GM10847 (cell line): ENCODE results near the gene DNAH9.

Experiments used
- POLR2A ChIP-seq: IDR thresholded peaks from 2 replicates; pipeline ENCODE4 v1.6.1; 2011; ENCODE audit not compliant: insufficient read length; ENCODE audit errors: extremely low read depth

Gene DNAH9, protein sequence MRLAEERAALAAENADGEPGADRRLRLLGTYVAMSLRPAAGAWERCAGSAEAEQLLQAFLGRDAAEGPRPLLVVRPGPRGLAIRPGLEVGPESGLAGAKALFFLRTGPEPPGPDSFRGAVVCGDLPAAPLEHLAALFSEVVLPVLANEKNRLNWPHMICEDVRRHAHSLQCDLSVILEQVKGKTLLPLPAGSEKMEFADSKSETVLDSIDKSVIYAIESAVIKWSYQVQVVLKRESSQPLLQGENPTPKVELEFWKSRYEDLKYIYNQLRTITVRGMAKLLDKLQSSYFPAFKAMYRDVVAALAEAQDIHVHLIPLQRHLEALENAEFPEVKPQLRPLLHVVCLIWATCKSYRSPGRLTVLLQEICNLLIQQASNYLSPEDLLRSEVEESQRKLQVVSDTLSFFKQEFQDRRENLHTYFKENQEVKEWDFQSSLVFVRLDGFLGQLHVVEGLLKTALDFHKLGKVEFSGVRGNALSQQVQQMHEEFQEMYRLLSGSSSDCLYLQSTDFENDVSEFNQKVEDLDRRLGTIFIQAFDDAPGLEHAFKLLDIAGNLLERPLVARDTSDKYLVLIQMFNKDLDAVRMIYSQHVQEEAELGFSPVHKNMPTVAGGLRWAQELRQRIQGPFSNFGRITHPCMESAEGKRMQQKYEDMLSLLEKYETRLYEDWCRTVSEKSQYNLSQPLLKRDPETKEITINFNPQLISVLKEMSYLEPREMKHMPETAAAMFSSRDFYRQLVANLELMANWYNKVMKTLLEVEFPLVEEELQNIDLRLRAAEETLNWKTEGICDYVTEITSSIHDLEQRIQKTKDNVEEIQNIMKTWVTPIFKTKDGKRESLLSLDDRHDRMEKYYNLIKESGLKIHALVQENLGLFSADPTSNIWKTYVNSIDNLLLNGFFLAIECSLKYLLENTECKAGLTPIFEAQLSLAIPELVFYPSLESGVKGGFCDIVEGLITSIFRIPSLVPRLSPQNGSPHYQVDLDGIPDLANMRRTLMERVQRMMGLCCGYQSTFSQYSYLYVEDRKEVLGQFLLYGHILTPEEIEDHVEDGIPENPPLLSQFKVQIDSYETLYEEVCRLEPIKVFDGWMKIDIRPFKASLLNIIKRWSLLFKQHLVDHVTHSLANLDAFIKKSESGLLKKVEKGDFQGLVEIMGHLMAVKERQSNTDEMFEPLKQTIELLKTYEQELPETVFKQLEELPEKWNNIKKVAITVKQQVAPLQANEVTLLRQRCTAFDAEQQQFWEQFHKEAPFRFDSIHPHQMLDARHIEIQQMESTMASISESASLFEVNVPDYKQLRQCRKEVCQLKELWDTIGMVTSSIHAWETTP (N-terminal part only)

DNA sequence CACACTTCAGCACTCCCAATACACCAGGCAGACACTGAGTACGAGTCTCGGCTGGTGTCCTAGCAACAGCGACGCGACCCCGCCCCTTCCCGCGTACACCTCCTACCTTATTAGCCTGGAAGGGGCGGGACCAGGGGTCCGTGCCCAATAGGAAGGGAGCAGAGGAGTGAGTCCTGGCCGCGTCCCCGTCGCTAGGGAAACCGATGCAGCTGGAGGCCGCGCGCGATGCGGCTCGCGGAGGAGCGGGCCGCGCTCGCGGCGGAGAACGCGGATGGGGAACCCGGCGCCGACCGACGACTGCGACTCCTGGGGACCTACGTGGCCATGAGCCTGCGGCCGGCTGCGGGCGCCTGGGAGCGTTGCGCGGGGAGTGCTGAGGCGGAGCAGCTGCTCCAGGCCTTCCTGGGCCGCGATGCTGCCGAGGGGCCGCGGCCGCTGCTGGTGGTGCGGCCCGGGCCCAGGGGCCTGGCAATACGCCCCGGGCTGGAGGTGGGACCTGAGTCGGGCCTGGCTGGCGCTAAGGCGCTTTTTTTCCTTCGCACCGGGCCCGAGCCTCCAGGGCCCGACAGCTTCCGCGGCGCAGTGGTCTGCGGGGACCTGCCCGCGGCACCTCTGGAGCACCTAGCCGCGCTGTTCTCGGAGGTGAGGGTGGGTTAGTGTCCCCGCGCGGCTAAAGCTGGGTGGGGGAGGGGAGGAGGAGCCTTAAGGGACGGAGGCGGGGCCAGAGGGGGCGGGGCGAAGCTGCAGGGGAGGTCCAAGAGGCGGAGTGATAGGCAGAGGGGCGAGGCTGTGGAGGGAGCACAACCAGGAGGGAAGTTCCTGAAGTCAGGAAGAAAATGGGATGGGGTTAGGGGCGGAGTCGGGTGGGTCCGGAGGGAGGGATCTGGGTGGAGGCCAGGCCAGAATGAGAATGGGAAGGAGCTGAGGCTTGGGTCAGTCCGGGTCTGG is at the start of gene DNAH9:
DNAH9 (plus strand) TSS at position 197 of the 948 bp plus-strand sequence; CDS start at position 226, 29 bp downstream.
- TF ChIP-seq POLR2A: no peak

DNA sequence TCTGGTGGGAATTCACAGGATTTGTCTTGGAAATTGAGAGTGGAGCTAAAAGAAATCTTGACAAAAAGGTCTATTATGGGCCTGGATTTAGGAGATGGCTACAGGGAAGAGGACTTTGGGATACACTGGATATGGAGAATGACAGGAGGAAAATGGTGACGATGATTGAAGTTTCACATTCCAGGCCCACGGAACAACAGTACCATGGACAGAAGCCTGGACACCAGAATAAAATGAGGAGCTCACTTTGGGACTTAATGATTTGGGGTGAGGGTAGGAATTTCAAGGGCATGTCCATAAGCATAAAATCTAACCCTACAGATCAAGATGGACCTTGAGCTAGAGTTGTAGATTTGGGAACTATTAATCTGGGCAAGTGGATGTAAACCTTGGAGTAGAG is 47.8 kb upstream of the DNAH9 start:
- no peak for TF ChIP-seq POLR2A

DNA sequence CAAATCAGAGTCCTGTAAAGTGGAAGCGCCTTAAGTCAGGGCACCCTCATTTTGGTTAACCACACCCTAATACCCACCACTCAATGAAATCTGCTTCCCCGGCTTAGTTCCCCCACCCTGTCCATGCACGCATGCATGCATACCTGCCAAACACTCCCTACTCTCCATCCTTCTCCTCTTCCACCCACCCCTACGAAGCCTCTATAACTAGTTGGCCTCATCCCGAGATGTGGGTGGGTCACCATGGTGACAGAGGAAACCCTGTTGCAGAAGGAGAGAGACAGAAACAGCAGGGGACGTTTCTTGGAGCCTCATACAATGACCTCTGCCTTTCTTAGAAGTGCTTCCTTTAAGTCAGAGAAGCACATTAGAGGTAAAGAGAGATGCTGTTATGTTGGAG is 46.8 kb upstream of the DNAH9 start:
- TF ChIP-seq POLR2A: no peak

DNA sequence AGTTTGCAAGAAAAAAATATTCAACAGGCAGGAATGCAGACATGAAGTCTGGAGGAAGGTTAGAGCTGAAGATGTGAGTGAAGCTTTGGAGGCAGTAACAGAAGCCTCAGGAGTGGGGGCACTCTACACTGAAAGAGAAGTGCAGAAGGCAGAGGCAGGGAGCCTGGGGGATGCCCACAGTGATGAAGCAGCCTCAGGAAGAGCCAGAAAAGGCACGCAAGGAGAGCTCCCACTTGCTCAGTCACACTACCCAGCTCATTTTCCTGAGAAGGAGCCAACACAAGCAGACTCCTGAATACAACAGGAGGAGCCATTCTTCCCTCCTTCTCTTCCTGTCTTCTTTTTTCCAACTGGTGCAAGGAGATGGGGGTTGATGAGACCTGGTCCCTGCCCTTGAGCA is 45.1 kb upstream of the DNAH9 start:
- no peak for TF ChIP-seq POLR2A

DNA sequence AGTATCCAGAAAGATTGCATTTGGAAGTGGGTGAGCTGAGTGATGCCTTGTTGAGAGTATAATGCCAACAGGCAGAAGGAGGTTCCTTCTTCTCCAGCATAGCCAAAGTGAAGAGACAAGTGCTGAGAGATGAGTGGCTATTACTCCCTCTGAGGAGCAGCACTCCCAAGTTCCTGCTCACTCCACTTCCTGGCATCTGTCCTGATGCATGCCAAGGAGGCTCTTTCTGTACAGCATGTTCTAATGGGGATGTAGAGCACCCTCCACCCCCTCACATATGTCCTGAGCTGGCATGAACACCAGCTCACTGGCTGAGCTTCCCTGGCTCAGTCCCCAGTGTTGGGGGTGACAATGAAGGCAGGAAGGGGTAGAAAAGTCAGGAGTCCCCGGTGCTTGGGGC is 44.2 kb upstream of the DNAH9 start:
- TF ChIP-seq POLR2A: no peak

DNA sequence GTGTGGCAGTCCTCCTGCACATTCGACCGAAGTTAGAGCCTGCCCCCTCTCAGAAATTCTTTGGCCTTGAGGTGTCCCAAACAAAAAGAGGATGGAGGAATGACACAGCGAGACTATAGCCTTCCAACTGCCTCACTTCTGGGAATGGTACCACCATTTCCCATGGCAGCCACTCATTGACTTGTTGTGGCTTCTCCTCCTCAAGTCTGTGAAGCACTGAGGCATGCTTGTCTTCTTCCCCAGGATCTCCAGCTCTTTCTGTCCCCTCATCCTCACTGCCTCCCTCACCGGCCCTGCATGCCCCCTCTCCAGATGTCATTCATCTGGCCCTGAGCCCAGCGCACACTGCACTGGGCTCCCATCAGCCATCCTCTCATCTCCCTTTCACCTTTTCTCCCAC is 43.7 kb upstream of the DNAH9 start:
- no peak for TF ChIP-seq POLR2A

DNA sequence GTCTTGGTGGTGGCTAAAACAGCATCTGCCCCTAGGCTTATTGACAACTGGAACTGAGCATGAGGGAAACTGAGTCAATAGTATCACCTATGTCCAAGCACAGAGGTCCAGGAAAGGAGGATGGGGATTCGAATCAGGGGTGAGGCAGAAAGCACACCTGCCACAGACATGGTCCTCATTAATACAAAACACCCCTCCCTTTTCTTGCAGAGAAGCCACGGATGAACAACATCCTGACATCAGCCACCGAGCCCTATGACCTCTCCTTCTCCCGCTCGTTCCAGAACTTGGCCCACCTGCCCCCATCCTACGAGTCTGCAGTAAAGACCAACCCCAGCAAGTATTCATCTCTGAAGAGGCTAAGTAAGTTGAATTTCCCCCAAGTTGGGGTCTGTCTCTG is 42.7 kb upstream of the DNAH9 start:
- TF ChIP-seq POLR2A: no peak

DNA sequence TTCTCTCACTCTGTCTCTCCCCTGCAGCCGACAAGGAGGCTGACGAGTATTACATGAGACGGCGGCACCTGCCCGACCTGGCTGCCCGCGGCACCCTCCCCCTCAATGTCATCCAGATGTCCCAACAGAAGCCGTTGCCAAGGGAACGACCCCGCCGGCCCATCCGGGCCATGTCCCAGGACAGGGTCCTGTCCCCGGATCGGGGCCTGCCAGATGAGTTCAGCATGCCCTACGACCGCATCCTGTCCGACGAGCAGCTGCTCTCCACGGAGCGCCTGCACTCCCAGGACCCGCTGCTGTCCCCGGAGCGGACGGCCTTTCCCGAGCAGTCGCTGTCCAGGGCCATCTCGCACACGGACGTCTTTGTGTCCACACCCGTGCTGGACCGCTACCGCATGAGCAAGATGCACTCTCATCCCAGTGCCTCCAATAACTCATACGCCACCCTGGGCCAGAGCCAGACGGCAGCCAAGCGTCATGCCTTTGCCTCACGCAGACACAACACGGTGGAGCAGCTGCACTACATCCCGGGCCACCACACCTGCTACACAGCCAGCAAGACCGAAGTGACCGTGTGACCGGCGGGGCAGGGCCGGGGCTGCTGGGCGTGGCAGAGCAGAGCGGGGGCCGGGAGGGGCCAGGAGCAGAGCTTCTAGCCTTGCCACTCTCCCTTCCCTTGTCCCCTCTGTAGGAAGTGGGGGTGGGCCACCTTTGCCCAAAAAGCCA is 40.4 kb upstream of the DNAH9 start:
- no peak for TF ChIP-seq POLR2A

DNA sequence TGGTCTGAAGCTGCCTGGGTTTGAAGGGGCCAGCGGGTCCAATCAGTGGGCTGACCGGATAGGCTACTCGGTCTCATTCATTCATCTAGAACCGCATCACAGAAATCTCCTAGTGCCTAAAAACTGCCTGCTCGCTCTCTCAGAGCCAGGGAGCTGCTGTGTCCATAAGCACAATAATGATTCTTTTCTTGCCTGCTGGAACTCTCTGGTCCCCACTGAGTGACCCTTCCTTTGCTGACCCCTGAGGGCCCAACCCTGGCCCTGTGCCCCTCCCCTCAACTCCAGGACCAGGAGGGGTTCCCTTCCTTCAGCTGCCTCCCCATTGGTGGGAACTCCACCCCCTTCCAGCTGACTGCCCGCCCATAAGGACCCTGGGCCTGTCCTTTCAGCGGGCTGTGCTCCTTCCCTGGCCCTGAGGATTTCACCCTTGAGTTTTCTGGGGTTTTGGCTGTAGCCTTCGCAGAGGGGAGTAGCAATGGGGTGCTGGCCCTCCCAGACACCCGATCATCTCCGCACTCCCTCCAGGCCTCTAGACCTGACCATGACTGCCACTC is 39.5 kb upstream of the DNAH9 start:
- TF ChIP-seq POLR2A: no peak

DNA sequence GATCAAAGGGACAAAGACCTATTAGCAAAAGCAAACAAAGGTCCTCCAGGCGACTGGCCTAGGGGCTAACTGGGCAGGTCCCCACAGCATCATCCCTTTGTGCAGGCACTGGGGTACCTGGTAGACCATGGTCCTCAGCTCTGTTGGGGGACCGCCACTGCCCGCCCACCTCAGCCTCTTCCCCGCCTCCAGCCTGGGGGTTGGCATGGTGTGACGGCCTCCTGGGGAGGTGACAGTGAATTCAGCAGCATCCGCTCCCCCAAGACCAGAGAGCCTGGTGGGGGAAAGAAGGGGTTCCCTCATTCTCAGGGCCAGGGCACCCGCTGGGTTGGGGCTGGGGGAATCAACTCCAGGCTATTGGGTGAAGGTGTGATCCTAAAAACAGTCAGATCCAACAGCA is 38.7 kb upstream of the DNAH9 start:
- TF ChIP-seq POLR2A: no peak

DNA sequence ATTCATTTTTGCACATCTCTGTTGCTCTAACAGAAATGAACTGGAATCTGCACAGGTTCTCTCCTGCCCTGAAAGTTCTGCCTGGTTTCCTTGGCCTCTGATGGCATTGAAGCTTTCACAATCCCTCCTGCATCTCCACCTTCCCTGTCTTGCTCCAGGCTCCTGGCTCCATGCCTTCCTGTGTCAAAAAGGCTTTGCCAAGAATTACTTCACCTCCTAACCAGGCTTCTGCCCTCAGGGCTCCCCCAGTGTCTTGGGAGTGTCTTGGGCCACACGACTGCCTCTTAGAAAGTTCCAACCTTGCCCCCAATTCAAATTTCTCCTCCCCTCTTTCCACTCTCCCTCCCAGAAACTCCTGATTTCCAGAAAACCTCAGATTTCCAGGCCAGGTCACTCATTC is 37.0 kb upstream of the DNAH9 start:
- no peak for TF ChIP-seq POLR2A

DNA sequence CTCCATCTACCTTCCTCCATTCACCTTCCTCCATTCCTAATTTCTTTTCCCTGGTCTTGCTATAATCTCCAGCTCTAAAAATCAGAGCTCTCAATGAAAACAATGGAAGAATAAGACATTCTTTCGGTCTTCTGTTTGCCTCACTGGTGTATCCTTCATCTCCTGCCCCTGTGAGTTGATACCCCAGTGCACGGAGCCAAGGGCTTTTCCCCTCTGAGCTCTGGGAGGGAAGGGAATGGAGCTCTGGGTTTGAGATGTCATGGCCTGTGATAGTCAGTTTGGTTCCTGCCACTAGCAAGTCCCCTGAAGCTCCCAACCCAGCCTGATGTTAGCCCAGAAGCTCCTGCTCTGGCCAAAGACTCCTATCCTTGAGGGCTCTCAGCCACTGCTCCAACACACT is 36.6 kb upstream of the DNAH9 start:
- TF ChIP-seq POLR2A: no peak
